Caco-2 (cell line): ENCODE measurements around the gene C9orf152. TPM values are rescaled to one million over a fixed set of nuclear protein-coding genes. Genes with fewer than 3 reads are reported as not detected.
A peak's percentile ranks its signal among the peaks of the same experiment; 100 is the strongest.

Experiments used
- BruUV-seq: library from RNA; stranded (reverse); fragments of 400-500 nt; replicated peaks from 2 replicates; lab custom pipeline; 2021; lab: Mats Ljungman, UMichigan
- CTCF ChIA-PET: fragments of 300-600 bp; sonication (Branson Sonifier 250); formaldehyde crosslinking; loops from one replicate; lab custom pipeline; 2022; ENCODE audit warnings: antibody characterized with exemption; lab: Charles Lee
- POLR2A ChIA-PET: fragments of 300-600 bp; sonication (Branson Sonifier 250); formaldehyde crosslinking; loops from one replicate; lab custom pipeline; 2022; ENCODE audit warnings: antibody characterized with exemption; lab: Charles Lee
- DNase-seq, 2 experiments: peaks; one replicate each; pipeline versions ENCODE4 v3.0.0 to v3.0.0-alpha.2; 2020 to 2022
- H3K27me3 ChIP-seq: replicated peaks from 2 replicates; pipeline ENCODE4 v1.6.0; 2011; ENCODE audit warnings: low read length; ENCODE audit not compliant: control insufficient read depth, insufficient read depth
- H3K36me3 ChIP-seq: 2 replicates; pipeline ENCODE4 v1.5.1; 2011; ENCODE audit warnings: low read length; ENCODE audit not compliant: control insufficient read depth, insufficient read depth
- H3K4me1 ChIP-seq: fragments of 250-450 bp; sonication (Bioruptor Pico); 2 replicates; pipeline ENCODE4 v1.5.1; 2020; ENCODE audit warnings: mild to moderate bottlenecking
- H3K4me3 ChIP-seq: 2 replicates; pipeline ENCODE4 v1.5.1; 2011; ENCODE audit warnings: low read depth, mild to moderate bottlenecking, control low read depth, low read length
- H3K9me3 ChIP-seq: fragments of 250-450 bp; sonication (Bioruptor Pico); 2 replicates; pipeline ENCODE4 v1.5.1; 2020; ENCODE audit warnings: mild to moderate bottlenecking, moderate library complexity
- H3K27ac Mint-ChIP-seq: one replicate; pipeline ENCODE4 v1.8.0; 2022; ENCODE audit warnings: mixed read lengths; ENCODE audit not compliant: unreplicated experiment
- H3K27me3 Mint-ChIP-seq: one replicate; pipeline ENCODE4 v1.8.0; 2022; ENCODE audit warnings: mixed read lengths; ENCODE audit not compliant: insufficient read depth, unreplicated experiment
- H3K36me3 Mint-ChIP-seq: one replicate; pipeline ENCODE4 v1.8.0; 2022; ENCODE audit warnings: mild to moderate bottlenecking, mixed read lengths; ENCODE audit not compliant: insufficient read depth, unreplicated experiment
- H3K4me1 Mint-ChIP-seq: one replicate; pipeline ENCODE4 v1.8.0; 2022; ENCODE audit warnings: low read depth, mixed read lengths; ENCODE audit not compliant: unreplicated experiment
- H3K4me3 Mint-ChIP-seq: one replicate; pipeline ENCODE4 v1.8.0; 2022; ENCODE audit warnings: mild to moderate bottlenecking, moderate library complexity, mixed read lengths; ENCODE audit not compliant: unreplicated experiment
- H3K9me3 Mint-ChIP-seq: one replicate; pipeline ENCODE4 v1.8.0; 2022; ENCODE audit warnings: mixed read lengths; ENCODE audit not compliant: unreplicated experiment
- CTCF ChIP-seq, 2 experiments: fragments of 200-600 bp in 1 of 2; IDR thresholded peaks; 1 replicate in 1 of 2; 2 replicates in 1 of 2; pipeline versions ENCODE4 v1.5.1 to v1.8.0; 2011 to 2022; ENCODE audit warnings: antibody characterized with exemption in 1 of 2, control low read depth in 1 of 2, inconsistent platforms in 1 of 2, low read depth in 1 of 2, low read length in 1 of 2, mild to moderate bottlenecking in 1 of 2, moderate library complexity in 1 of 2; ENCODE audit not compliant: insufficient read depth in 1 of 2, severe bottlenecking in 1 of 2, unreplicated experiment in 1 of 2
- intact Hi-C: fragments of 100-400 bp; cut with micrococcal nuclease; formaldehyde crosslinking; loops from one replicate; pipeline ENCODE4 v1.10.0; 2022; ENCODE audit not compliant: unreplicated experiment
- total RNA-seq: library from RNA; stranded (reverse); gene quantifications from 2 replicates; pipeline ENCODE4 v1.2.3, GENCODE V29; 2022

The C9orf152 gene
- total RNA-seq, 1 experiment from 2014 or later: 0.36 TPM

GRCh38 chr9:110224583-110224982, 16.6 kb upstream of the C9orf152 start:
- Mint-ChIP-seq H3K27me3 (no peaks in the 10 kb centered on the region), H3K36me3 (no peaks in the 10 kb centered on the region), H3K4me3 (no peak overlapping the region), H3K4me1 (peaks cover 13% of the 10 kb centered on the region), H3K27ac (no peak overlapping the region), H3K9me3 (peaks cover 10% of the 10 kb centered on the region)
- Histone ChIP-seq H3K4me1 (peaks cover 27% of the 10 kb centered on the region), H3K27me3 (no peaks in the 10 kb centered on the region), H3K9me3 (no peaks in the 10 kb centered on the region), H3K4me3 (no peak overlapping the region), H3K36me3 (no peaks in the 10 kb centered on the region)
- CTCF ChIA-PET: no interaction called here
- intact Hi-C loops: no loop called here
- no TSS peak for BruUV-seq
- DNase-seq: no peak
- POLR2A ChIA-PET: no interaction called here
- no peak for TF ChIP-seq CTCF (IDR thresholded peaks at IDR 0.05; ENCODE audit: insufficient read depth in 1 of 2, low read depth in 1 of 2, low read length in 1 of 2, severe bottlenecking in 1 of 2, unreplicated experiment in 1 of 2)

GRCh38 chr9:110220809-110221208, 12.8 kb upstream of the C9orf152 start:
- ChIA-PET POLR2A (interaction anchor here (1.3 kb wide), 1 partner anchor 36 kb away, joined by 4 read pairs; the partner anchor contains the start of gene TXN), CTCF (interaction anchor here (0.6 to 1.0 kb wide), 2 partner anchors 37 to 77 kb away, joined by 3 to 10 read pairs; no protein-coding TSS in a partner anchor)
- no peaks in the 10 kb centered on the region for H3K9me3 ChIP-seq
- BruUV-seq: no TSS peak
- intact Hi-C loops: loop anchor here (1.0 to 2.0 kb wide), 3 partner anchors 36 to 77 kb away; partner anchors contain the start of gene TXN
- no peaks in the 10 kb centered on the region for H3K27me3 Mint-ChIP-seq
- peak overlapping the region; percentile 59 for H3K4me3 Mint-ChIP-seq
- no peaks in the 10 kb centered on the region for H3K36me3 ChIP-seq
- no peaks in the 10 kb centered on the region for H3K27me3 ChIP-seq
- TF ChIP-seq CTCF (IDR thresholded peaks at IDR 0.05; ENCODE audit: insufficient read depth in 1 of 2, low read depth in 1 of 2, low read length in 1 of 2, severe bottlenecking in 1 of 2, unreplicated experiment in 1 of 2): no peak
- peak overlapping the region; percentile 69 for H3K27ac Mint-ChIP-seq
- peaks cover 48% of the 10 kb centered on the region for H3K4me1 ChIP-seq
- peaks cover 23% of the 10 kb centered on the region for H3K4me1 Mint-ChIP-seq
- no peak overlapping the region for H3K4me3 ChIP-seq
- peak; percentile 85 to 89 for DNase-seq
- H3K36me3 Mint-ChIP-seq: peaks cover 5% of the 10 kb centered on the region
- peaks cover 10% of the 10 kb centered on the region for H3K9me3 Mint-ChIP-seq

GRCh38 chr9:110217656-110218099, 9.7 kb upstream of the C9orf152 start:
- BruUV-seq: no TSS peak
- Mint-ChIP-seq H3K9me3 (peaks cover 6% of the 10 kb centered on the region), H3K27ac (no peak overlapping the region), H3K36me3 (peaks cover 16% of the 10 kb centered on the region), H3K27me3 (no peaks in the 10 kb centered on the region), H3K4me3 (no peak overlapping the region), H3K4me1 (peaks cover 47% of the 10 kb centered on the region)
- H3K9me3 ChIP-seq: no peaks in the 10 kb centered on the region
- peak; percentile 61 to 63 for TF ChIP-seq CTCF (IDR thresholded peaks at IDR 0.05; ENCODE audit: insufficient read depth in 1 of 2, low read depth in 1 of 2, low read length in 1 of 2, severe bottlenecking in 1 of 2, unreplicated experiment in 1 of 2)
- ChIA-PET POLR2A (interaction anchor here (1.0 kb wide), 1 partner anchor 39 kb away, joined by 3 read pairs; the partner anchor contains the start of gene TXN), CTCF (interaction anchor here (0.6 to 2.5 kb wide), 4 partner anchors 9 to 36 kb away, joined by 3 to 23 read pairs (median 3); no protein-coding TSS in a partner anchor)
- intact Hi-C loops: loop anchor here (1.0 to 2.0 kb wide), 2 partner anchors 34 to 315 kb away; no protein-coding TSS in a partner anchor
- H3K27me3 ChIP-seq: no peaks in the 10 kb centered on the region
- no peaks in the 10 kb centered on the region for H3K36me3 ChIP-seq
- no peak overlapping the region for H3K4me3 ChIP-seq
- H3K4me1 ChIP-seq: peaks cover 80% of the 10 kb centered on the region
- no peak for DNase-seq
